Body of pancreas (tissue), 4 donors: Measurements from ENCODE around the gene RAI1.

ENCODE experiments used
- CTCF ChIP-seq, 7 experiments: fragments of 450-650 bp in 4 of 7; fragments of 200-600 bp in 3 of 7; sonication (generic) in 3 of 7; IDR thresholded peaks; one replicate each; pipeline ENCODE4 v1.5.1; 2016 to 2019; ENCODE audit warnings: antibody characterized with exemption in 7 of 7
- POLR2A ChIP-seq, 3 donors: fragments of 450-650 bp; IDR thresholded peaks; one replicate each; pipeline ENCODE4 v1.6.1; 2016; ENCODE audit warnings: antibody characterized with exemption in 3 of 3, mild to moderate bottlenecking in 2 of 3

- TF ChIP-seq POLR2A (IDR thresholded peaks at IDR 0.05) (no peak), CTCF (IDR thresholded peaks at IDR 0.05) (no peak)
These were observed 104.1 kb downstream of the RAI1 start for GRCh38 chr17:17785407-17785806.
